Neural cell (in vitro differentiated cells): ENCODE measurements around the gene ZCWPW1. TPM values are rescaled to one million over a fixed set of nuclear protein-coding genes. Genes with fewer than 3 reads are reported as not detected.
"Not testable (repeated sequence)": the region's sequence is repeated elsewhere in the genome, so short reads cannot be mapped to it uniquely, and the experiment has no call there.

Source experiments
- H2AFZ ChIP-seq: fragments of 200-600, 300-800 bp; sonication (generic), shearing (Covaris generic); 2 replicates; pipeline ENCODE4 v1.6.0; 2014; ENCODE audit warnings: low read depth, mild to moderate bottlenecking, antibody characterized with exemption, low read length, moderate library complexity
- H3F3A ChIP-seq: fragments of 200-600 bp; shearing (Covaris generic); 2 replicates; pipeline ENCODE4 v1.6.1; 2016; ENCODE audit warnings: mild to moderate bottlenecking, moderate library complexity, mixed read lengths, antibody characterized with exemption, low read length; ENCODE audit not compliant: insufficient read depth, poor library complexity, severe bottlenecking
- H3K27ac ChIP-seq: fragments of 200-600, 300-800 bp; sonication (generic), shearing (Covaris generic); 2 replicates; pipeline ENCODE4 v1.5.1; 2014; ENCODE audit warnings: mild to moderate bottlenecking, low read length, moderate library complexity
- H3K27me3 ChIP-seq: fragments of 300-800, 200-600 bp; sonication (generic), shearing (Covaris generic); 2 replicates; pipeline ENCODE4 v1.6.0; 2014; ENCODE audit warnings: mild to moderate bottlenecking, low read depth, low read length, moderate library complexity; ENCODE audit not compliant: insufficient read depth
- H3K36me3 ChIP-seq: fragments of 300-800, 200-600 bp; sonication (generic), shearing (Covaris generic); 2 replicates; pipeline ENCODE4 v1.5.1; 2014; ENCODE audit warnings: mild to moderate bottlenecking, antibody characterized with exemption, low read length, moderate library complexity; ENCODE audit not compliant: insufficient read depth
- H3K4me2 ChIP-seq: fragments of 300-800, 200-600 bp; sonication (generic), shearing (Covaris generic); 2 replicates; pipeline ENCODE4 v1.6.0; 2014; ENCODE audit warnings: mild to moderate bottlenecking, low read length
- H3K4me3 ChIP-seq: fragments of 300-800, 200-600 bp; sonication (generic), shearing (Covaris generic); 2 replicates; pipeline ENCODE4 v1.5.1; 2014; ENCODE audit warnings: mild to moderate bottlenecking, low read length, moderate library complexity
- H3K79me2 ChIP-seq: fragments of 200-600 bp; shearing (Covaris generic); replicated peaks from 2 replicates; pipeline ENCODE4 v1.6.0; 2014; ENCODE audit warnings: mild to moderate bottlenecking, low read length, moderate library complexity; ENCODE audit not compliant: insufficient read depth
- H3K9ac ChIP-seq: fragments of 300-800, 200-600 bp; sonication (generic), shearing (Covaris generic); 2 replicates; pipeline ENCODE4 v1.6.1; 2016; ENCODE audit warnings: mild to moderate bottlenecking, low read length, mixed read lengths
- H3K9me2 ChIP-seq: fragments of 200-600 bp; shearing (Covaris generic); 2 replicates; pipeline ENCODE4 v1.6.1; 2016; ENCODE audit warnings: mild to moderate bottlenecking, low read length, mixed read lengths; ENCODE audit not compliant: insufficient read depth
- H3K9me3 ChIP-seq: fragments of 200-600, 300-800 bp; sonication (generic), shearing (Covaris generic); 2 replicates; pipeline ENCODE4 v1.6.1; 2016; ENCODE audit warnings: mild to moderate bottlenecking, mixed run types, low read length, moderate library complexity, mixed read lengths
- H4K20me1 ChIP-seq: fragments of 200-600 bp; shearing (Covaris generic); 2 replicates; pipeline ENCODE4 v1.6.1; 2016; ENCODE audit warnings: mild to moderate bottlenecking, mixed run types; ENCODE audit not compliant: insufficient read depth
- EP300 ChIP-seq: fragments of 450-650 bp; conservative IDR thresholded peaks from 2 replicates; pipeline ENCODE4 v1.6.1; 2014; ENCODE audit warnings: antibody characterized with exemption, mild to moderate bottlenecking, moderate library complexity; ENCODE audit not compliant: poor library complexity, severe bottlenecking
- EZH2 ChIP-seq: fragments of 200-600, 300-800 bp; shearing (Covaris generic), sonication (generic); IDR thresholded peaks from 2 replicates; pipeline ENCODE4 v1.6.1; 2014; ENCODE audit warnings: antibody characterized with exemption, low read length, borderline replicate concordance, mild to moderate bottlenecking; ENCODE audit not compliant: insufficient read depth, poor library complexity, severe bottlenecking
- MXI1 ChIP-seq: fragments of 450-650 bp; conservative IDR thresholded peaks from 2 replicates; pipeline ENCODE4 v1.6.1; 2014; ENCODE audit warnings: antibody characterized with exemption, mild to moderate bottlenecking; ENCODE audit not compliant: poor library complexity, severe bottlenecking
- POLR2AphosphoS5 ChIP-seq: IDR thresholded peaks from 2 replicates; pipeline ENCODE4 v1.6.1; 2012
- RAD21 ChIP-seq: fragments of 450-650 bp; conservative IDR thresholded peaks from 2 replicates; pipeline ENCODE4 v1.6.1; 2014; ENCODE audit warnings: antibody characterized with exemption, mild to moderate bottlenecking, moderate library complexity
- SMC3 ChIP-seq: fragments of 450-650 bp; conservative IDR thresholded peaks from 2 replicates; pipeline ENCODE4 v1.6.1; 2014; ENCODE audit warnings: antibody characterized with exemption, mild to moderate bottlenecking, moderate library complexity; ENCODE audit not compliant: poor library complexity
- TAF1 ChIP-seq: IDR thresholded peaks from 2 replicates; pipeline ENCODE4 v1.6.1; 2012; ENCODE audit warnings: low read depth
- polyA plus RNA-seq: library from polyadenylated mRNA; depleted of rRNA; stranded (reverse); fragments of >200 nt; gene quantifications from 2 replicates; pipeline ENCODE4 v1.2.3, GENCODE V29; 2014
- TF ChIP-seq, protein P1 (sequence below): IDR thresholded peaks from 2 replicates; pipeline ENCODE4 v1.6.1; 2012; ENCODE audit warnings: borderline replicate concordance
- TF ChIP-seq, protein P2 (sequence below): fragments of 450-650 bp; IDR thresholded peaks from 2 replicates; pipeline ENCODE4 v1.5.1; 2014; ENCODE audit warnings: antibody characterized with exemption, mild to moderate bottlenecking, moderate library complexity; ENCODE audit not compliant: poor library complexity, severe bottlenecking

Gene ZCWPW1
- polyA plus RNA-seq, 1 donor from 2014 or later, result 6.8 TPM

- H3F3A ChIP-seq, result no peaks in the 10 kb centered on the region
- H3K4me3 ChIP-seq, result no peak overlapping the region
- H3K9ac ChIP-seq, result no peak overlapping the region
- H3K4me2 ChIP-seq, result no peak overlapping the region
- H3K9me2 ChIP-seq, result no peaks in the 10 kb centered on the region
- no peaks in the 10 kb centered on the region for H4K20me1 ChIP-seq
- no peak overlapping the region for H3K27ac ChIP-seq
- H3K27me3 ChIP-seq, result no peaks in the 10 kb centered on the region
- TF ChIP-seq, protein P1, sequence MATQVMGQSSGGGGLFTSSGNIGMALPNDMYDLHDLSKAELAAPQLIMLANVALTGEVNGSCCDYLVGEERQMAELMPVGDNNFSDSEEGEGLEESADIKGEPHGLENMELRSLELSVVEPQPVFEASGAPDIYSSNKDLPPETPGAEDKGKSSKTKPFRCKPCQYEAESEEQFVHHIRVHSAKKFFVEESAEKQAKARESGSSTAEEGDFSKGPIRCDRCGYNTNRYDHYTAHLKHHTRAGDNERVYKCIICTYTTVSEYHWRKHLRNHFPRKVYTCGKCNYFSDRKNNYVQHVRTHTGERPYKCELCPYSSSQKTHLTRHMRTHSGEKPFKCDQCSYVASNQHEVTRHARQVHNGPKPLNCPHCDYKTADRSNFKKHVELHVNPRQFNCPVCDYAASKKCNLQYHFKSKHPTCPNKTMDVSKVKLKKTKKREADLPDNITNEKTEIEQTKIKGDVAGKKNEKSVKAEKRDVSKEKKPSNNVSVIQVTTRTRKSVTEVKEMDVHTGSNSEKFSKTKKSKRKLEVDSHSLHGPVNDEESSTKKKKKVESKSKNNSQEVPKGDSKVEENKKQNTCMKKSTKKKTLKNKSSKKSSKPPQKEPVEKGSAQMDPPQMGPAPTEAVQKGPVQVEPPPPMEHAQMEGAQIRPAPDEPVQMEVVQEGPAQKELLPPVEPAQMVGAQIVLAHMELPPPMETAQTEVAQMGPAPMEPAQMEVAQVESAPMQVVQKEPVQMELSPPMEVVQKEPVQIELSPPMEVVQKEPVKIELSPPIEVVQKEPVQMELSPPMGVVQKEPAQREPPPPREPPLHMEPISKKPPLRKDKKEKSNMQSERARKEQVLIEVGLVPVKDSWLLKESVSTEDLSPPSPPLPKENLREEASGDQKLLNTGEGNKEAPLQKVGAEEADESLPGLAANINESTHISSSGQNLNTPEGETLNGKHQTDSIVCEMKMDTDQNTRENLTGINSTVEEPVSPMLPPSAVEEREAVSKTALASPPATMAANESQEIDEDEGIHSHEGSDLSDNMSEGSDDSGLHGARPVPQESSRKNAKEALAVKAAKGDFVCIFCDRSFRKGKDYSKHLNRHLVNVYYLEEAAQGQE, result no peak
- TF ChIP-seq SMC3 (no peak), TAF1 (no peak), EP300 (no peak), EZH2 (no peak), MXI1 (no peak), POLR2AphosphoS5 (no peak), RAD21 (no peak)
- TF ChIP-seq, protein P2, sequence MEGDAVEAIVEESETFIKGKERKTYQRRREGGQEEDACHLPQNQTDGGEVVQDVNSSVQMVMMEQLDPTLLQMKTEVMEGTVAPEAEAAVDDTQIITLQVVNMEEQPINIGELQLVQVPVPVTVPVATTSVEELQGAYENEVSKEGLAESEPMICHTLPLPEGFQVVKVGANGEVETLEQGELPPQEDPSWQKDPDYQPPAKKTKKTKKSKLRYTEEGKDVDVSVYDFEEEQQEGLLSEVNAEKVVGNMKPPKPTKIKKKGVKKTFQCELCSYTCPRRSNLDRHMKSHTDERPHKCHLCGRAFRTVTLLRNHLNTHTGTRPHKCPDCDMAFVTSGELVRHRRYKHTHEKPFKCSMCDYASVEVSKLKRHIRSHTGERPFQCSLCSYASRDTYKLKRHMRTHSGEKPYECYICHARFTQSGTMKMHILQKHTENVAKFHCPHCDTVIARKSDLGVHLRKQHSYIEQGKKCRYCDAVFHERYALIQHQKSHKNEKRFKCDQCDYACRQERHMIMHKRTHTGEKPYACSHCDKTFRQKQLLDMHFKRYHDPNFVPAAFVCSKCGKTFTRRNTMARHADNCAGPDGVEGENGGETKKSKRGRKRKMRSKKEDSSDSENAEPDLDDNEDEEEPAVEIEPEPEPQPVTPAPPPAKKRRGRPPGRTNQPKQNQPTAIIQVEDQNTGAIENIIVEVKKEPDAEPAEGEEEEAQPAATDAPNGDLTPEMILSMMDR, result no peak
- H2AFZ ChIP-seq, result no peak overlapping the region
- no peaks in the 10 kb centered on the region for H3K36me3 ChIP-seq
- H3K9me3 ChIP-seq, result no peaks in the 10 kb centered on the region
- H3K79me2 ChIP-seq, result no peaks in the 10 kb centered on the region
Measured at GRCh38 chr7:100443096-100443840, 14.8 kb upstream of the ZCWPW1 start.

- Histone ChIP-seq H3K9ac (no peak overlapping the region), H3F3A (no peaks in the 10 kb centered on the region), H4K20me1 (no peaks in the 10 kb centered on the region), H3K4me2 (no peak overlapping the region), H3K36me3 (no peaks in the 10 kb centered on the region), H3K4me3 (no peak overlapping the region), H3K27me3 (no peaks in the 10 kb centered on the region), H3K9me2 (no peaks in the 10 kb centered on the region), H3K79me2 (no peaks in the 10 kb centered on the region), H3K9me3 (no peaks in the 10 kb centered on the region), H3K27ac (no peak overlapping the region), H2AFZ (no peak overlapping the region)
- no peak for TF ChIP-seq RAD21
- TF ChIP-seq POLR2AphosphoS5, result no peak
- no peak for TF ChIP-seq SMC3
- no peak for TF ChIP-seq EP300
- TF ChIP-seq TAF1, result no peak
- TF ChIP-seq, protein P2, result no peak
- TF ChIP-seq, protein P1, result no peak
- no peak for TF ChIP-seq MXI1
- no peak for TF ChIP-seq EZH2
Measured at GRCh38 chr7:100441641-100442535, 13.4 kb upstream of the ZCWPW1 start.

- H3K9ac ChIP-seq, H3K9me2 ChIP-seq, H3K27ac ChIP-seq, H3K27me3 ChIP-seq, H3K4me3 ChIP-seq, H4K20me1 ChIP-seq, H3K36me3 ChIP-seq, H3K79me2 ChIP-seq, H2AFZ ChIP-seq, H3K4me2 ChIP-seq, H3F3A ChIP-seq, H3K9me3 ChIP-seq: not testable (repeated sequence)
Measured at GRCh38 chr7:100439244-100439643, 10.7 kb upstream of the ZCWPW1 start.
